HPDE6-E6E7 (cell line): ENCODE data around the gene ZBTB20.

Source experiments
- DNase-seq: peaks from one replicate; pipeline ENCODE4 v3.0.0; 2011; ENCODE audit warnings: missing footprints; ENCODE audit errors: extremely low spot score

Gene ZBTB20

GRCh38 chr3:114375608-114376421, 771.3 kb downstream of the ZBTB20 start:
- DNase-seq: no peak

- DNase-seq: no peak
These were observed 772.6 kb downstream of the ZBTB20 start for GRCh38 chr3:114374433-114374990.

GRCh38 chr3:114370537-114371174, 776.4 kb downstream of the ZBTB20 start:
- no peak for DNase-seq

GRCh38 chr3:114365909-114366308, 781.2 kb downstream of the ZBTB20 start:
- no peak for DNase-seq

GRCh38 chr3:114364806-114365654, 782.1 kb downstream of the ZBTB20 start:
- no peak for DNase-seq

GRCh38 chr3:114363554-114364202, 783.4 kb downstream of the ZBTB20 start:
- peak; percentile 11 for DNase-seq

GRCh38 chr3:114362815-114363214, 784.3 kb downstream of the ZBTB20 start:
- DNase-seq: no peak

GRCh38 chr3:114361391-114361790, 785.7 kb downstream of the ZBTB20 start:
- DNase-seq: no peak

GRCh38 chr3:114356525-114356924, 790.6 kb downstream of the ZBTB20 start:
- DNase-seq: no peak

- no peak for DNase-seq
These were observed 791.0 kb downstream of the ZBTB20 start for GRCh38 chr3:114356066-114356465.

GRCh38 chr3:114355653-114356052, 791.4 kb downstream of the ZBTB20 start:
- DNase-seq: no peak

GRCh38 chr3:114351822-114352145, 795.3 kb downstream of the ZBTB20 start:
- DNase-seq: no peak

GRCh38 chr3:114351123-114351821, 795.8 kb downstream of the ZBTB20 start:
- DNase-seq: no peak

- no peak for DNase-seq
These were observed 796.4 kb downstream of the ZBTB20 start for GRCh38 chr3:114350690-114351089.

GRCh38 chr3:114350271-114350670, 796.8 kb downstream of the ZBTB20 start:
- no peak for DNase-seq

- no peak for DNase-seq
These were observed 802.6 kb downstream of the ZBTB20 start for GRCh38 chr3:114344492-114344891.

GRCh38 chr3:114338651-114339357, 808.3 kb downstream of the ZBTB20 start:
- no peak for DNase-seq

GRCh38 chr3:114336857-114337256, 810.2 kb downstream of the ZBTB20 start:
- no peak for DNase-seq

- DNase-seq: no peak
These were observed 810.9 kb downstream of the ZBTB20 start for GRCh38 chr3:114336122-114336697.

- no peak for DNase-seq
These were observed 813.2 kb downstream of the ZBTB20 start for GRCh38 chr3:114333923-114334240.
